Measurements from ENCODE around the gene MIEF2.

The MIEF2 gene

DNA sequence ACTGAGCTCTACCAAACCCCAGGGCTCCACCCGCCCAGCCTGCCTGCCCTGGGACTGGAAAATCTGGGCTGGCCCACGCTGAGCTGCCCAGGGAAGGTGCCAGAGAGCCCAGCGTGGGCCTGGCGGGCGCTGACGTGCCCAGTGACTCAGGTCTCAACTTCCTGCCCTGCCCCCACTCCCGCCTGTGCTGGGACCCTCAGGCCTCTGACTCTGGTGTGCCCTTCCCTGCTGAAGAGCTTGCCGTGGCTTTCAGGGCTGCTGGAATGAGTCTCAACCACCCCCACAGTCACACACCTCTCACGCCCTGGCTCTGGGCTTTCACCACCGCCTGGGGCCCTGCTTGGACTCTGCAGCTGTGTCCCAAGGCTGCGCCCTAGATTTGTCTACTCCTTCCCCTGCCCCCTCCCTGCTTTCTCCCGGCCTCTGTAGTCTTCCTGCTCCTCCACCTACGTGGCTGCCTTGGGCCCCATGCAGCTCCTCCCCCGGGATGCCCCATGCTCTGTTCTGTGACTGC lies 24.7 kb upstream of the MIEF2 start:
- DNase-seq (ENCODE audit: low read depth): no peak

DNA sequence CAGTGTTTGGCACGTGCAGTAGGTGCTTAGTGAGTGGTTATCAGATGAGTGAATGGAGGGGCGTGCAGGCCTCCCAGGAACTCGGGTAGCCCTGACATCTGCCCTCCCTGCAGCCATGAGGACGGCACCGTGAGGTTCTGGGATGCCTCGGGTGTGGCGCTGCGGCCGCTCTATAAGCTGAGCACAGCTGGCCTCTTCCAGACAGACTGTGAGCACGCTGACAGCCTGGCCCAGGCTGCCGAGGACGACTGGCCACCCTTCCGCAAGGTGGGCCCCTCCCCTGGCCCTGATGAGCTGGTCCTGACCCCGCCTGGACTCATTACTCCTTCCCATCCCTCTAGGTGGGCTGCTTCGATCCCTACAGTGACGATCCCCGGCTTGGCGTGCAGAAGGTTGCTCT lies 24.0 kb upstream of the MIEF2 start:
- no peak for DNase-seq (ENCODE audit: low read depth)

DNA sequence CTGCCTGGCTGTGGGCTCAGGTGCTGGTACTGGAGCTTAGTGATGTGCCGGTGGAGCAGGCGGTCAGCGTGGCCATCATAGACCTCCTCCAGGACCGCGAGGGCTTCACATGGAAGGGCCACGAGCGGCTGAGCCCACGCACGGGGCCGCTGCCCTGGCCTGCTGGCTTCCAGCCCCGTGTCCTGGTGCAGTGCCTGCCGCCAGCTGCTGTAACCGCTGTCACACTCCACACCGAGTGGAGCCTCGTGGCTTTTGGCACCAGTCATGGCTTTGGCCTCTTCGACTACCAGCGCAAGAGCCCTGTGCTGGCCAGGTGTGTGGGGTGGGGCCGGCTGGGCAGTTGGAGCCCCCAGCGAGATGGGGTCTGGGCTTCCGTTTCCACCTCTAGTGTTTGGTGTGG lies 23.0 kb upstream of the MIEF2 start:
- no peak for DNase-seq (ENCODE audit: low read depth)

DNA sequence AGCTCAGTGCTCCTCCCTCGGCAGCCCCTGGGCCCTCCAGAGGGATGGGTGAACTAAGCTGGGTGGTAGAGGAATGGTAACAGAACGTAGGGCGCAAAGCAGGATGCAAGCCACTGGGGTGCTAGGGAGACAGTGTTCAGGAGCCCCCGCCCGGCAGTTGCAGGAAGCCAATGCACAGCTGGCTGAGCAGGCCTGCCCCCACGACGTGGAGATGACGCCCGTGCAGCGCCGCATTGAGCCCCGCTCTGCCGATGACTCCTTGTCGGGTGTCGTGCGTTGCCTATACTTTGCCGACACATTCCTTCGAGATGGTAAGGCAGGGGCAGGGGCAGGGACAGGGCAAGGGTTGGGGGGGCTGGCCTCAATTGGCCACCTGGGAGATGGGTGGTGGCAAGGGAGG lies 22.2 kb upstream of the MIEF2 start:
- no peak for DNase-seq (ENCODE audit: low read depth)

DNA sequence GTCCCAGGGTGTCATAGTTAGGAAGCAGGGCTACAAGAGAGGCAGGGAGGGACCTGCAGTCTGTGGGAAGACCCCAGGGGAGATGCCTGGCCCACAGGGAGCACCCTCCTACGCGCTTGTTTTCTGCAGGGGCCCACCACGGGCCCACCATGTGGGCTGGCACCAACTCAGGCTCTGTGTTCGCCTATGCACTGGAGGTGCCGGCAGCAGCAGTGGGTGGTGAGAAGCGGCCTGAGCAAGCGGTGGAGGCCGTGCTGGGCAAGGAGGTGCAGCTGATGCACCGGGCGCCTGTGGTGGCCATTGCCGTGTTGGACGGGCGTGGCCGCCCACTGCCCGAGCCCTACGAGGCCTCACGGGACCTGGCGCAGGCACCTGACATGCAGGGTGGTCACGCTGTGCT lies 20.0 kb upstream of the MIEF2 start:
- DNase-seq (ENCODE audit: low read depth): no peak

DNA sequence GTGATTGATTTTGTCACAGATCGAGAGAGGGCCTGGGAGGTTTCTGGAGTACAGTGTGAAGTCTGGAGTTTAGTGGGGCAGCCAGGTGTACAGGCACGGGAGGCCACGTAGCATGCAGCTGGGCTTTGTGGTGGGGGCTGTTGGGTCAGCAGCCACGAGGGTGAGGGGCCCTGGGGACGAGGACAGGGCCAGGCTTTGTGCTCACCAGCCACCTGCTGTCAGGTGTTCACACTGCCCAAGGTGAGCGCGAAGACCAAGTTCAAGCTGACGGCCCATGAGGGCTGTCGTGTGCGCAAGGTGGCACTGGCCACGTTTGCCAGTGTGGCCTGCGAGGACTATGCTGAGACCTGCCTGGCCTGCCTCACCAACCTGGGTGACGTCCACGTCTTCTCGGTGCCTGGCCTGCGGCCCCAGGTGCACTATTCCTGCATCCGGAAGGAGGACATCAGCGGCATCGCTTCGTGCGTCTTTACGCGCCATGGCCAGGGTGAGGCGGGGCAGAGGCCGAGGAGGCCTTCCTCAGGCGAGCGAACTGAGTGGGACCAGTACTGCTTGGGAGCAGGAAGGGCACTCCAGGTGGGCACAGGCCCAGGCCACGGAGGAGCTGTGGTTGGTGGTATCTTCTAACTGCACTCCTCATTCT lies 19.1 kb upstream of the MIEF2 start:
- DNase-seq (ENCODE audit: low read depth): no peak

DNA sequence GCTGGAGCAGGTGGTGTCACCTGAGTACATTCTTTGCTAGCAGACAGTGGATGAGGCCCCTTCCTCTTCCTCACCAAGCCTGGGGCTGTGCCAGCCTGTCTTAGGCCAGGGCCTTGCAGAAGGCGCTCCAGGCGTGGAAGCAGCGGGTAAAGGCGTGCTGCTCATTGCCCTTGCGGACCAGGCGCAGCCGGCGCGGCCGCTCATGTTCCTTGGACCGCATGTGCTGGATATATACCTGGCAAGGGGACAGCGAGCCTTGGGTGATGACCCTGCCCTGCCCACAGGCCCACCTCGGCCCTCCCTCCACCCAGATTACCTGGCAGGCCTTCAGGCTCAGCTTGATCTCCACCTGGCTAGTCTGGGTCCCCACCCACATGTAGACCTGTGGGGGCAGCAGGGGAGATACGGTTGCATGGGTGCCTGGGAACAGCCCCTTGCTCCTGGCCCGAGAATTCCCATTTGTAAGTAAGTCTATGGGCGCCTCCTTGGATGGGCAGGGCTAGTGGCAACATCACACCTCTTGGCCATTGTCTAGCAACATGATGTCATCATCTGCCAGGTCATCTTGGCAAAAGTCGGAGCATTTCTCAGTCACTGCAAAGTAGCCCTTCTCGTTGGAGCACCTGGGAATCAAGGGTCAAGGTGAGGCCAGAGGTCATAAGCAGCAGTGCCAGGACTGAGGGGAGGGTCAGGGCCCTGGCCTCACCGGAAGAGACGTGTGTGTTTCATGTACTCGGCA lies 15.3 kb upstream of the MIEF2 start:
- DNase-seq (ENCODE audit: low read depth): no peak

DNA sequence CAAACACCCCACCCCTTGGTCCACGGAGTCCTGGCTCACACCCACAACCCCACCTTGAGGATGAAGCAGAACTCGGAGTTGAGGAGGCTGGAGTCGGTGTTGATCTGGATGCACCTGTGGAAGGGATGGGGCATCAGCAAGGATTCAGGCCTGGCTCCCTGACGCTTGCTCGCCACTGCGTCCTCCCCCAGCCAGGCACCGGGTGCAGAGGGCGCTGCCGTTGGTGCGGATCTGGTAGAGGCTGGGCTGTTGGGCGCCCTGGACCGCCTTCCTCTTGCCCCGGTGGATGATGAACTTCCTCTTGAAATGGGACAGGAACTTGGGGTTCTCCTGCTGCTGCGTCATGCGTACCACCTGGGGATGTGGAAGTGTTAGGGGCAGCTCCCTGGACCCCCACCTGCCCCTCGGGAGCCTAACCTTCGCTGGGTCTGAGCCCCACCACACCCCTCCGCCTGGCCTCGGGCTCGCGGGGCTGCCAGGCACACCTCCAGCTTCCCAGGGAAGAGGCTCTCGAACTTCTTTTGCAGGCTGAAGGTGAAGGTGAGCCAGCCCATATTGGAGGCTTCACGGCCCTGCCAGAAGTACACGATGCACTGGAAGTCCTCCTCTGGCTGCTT lies 14.2 kb upstream of the MIEF2 start:
- no peak for DNase-seq (ENCODE audit: low read depth)

DNA sequence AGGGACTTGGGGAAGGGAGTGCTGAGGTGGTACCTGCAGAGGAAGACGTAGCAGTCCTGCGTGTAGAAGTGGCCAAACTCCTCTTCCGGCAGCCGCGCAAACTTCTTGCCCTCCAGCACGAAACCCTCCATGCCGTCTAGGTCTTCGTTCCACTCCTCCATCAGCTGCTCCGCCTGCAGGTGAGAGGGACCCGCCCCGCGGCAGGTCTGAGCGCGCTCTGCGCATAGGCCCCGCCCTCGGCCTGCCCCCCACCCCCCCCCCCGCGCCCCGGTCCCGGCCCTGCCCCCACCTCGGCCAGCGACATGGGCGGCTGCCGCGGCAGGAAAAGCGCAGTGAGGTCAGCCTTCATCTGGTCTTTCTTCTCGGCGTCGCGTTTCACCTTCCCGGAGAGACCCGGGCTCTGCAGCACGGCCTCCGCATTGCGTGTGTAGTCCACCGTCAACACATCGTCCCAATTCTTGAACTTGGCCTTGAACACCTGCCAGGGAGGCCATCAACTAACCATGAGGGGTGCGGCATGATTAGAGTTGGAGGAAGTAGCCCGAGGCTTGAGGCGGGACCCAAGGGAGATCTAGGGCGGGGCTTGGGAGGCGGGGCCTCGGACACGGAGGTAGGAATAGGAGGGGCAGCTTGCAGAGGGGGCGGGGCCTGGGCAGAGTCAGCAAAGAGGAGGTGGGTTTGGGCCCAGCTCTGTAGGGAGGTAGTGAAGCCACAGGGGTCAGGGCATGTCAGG lies 13.4 kb upstream of the MIEF2 start:
- DNase-seq (ENCODE audit: low read depth): no peak

DNA sequence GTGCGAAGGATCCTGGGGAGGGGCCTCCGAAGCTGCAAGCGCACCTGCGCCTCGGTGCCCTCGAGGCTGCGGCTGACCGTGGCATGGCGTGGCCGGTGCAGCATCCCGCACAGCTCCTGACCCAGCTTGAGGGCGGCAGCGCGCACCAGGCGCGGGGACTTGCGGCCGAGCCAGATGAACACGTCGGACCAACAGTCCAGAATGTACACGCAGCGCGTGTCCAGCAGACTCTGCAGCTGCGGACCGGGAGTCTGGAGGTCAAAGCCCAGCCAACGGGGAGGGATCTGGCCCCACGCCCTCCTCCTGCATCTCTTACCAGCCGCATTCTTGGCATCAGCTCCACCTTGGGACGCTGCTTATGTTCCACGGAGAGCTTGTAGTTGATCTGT lies 12.9 kb upstream of the MIEF2 start:
- no peak for DNase-seq (ENCODE audit: low read depth)

DNA sequence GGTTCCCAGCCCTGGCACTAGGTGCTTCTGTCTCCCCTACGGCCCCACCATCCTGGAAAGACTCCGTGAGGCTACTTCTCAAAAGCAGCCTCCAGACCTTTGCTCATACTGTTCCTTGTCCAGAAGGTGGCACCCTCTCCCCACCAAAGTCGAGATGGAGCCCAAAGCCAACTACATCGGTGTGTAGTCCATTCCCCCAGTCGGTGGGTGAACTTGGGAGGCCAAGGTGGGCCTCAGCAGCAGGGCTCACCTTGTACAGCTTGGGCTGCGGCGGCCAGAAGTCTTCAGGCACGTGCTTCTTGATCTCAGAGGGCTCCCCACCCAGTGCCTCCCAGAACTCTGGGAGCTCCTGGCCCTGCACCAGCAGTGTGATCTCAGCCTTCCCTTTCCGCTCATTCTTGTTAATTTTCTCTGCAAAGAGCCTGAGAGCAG lies 12.1 kb upstream of the MIEF2 start:
- no peak for DNase-seq (ENCODE audit: low read depth)

DNA sequence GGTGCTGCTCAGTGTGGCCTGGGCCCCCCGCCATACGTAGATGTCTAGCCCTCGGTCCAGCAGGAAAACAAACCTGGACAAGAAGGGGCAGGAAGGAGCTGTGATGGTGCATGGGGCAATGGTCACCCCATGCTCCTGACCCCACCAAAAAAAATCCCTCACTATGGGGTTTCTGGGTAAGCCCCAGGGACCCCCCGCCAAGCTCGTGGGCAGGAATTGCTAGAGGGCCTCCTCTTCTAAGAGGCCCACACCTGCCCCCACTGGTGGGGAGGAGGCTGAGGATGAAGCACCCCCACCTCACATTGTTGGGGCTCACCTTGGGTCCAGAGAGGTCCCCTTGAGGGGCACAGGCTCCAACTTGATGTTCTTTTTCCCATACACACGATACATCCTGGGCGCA lies 11.7 kb upstream of the MIEF2 start:
- no peak for DNase-seq (ENCODE audit: low read depth)

DNA sequence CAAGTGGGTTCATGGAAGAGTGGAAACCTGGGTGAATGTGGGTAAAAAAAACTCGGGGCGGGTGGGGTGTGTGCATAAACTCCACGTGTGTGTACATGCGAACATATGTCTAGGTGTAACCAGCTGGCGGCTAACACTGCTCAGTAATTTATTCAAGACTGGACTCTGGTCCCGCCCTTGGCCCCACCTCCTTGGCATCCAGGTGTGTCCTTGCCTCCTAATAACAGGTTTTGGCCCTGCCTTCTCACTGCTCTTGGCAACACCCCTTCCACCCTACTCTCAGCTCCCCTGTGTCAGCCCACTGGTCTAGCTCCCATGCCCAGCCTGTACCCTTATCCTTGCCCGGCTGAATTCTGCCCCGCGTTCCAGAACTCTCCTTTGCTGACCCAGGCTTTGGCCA lies 10.2 kb upstream of the MIEF2 start:
- DNase-seq (ENCODE audit: low read depth): no peak

DNA sequence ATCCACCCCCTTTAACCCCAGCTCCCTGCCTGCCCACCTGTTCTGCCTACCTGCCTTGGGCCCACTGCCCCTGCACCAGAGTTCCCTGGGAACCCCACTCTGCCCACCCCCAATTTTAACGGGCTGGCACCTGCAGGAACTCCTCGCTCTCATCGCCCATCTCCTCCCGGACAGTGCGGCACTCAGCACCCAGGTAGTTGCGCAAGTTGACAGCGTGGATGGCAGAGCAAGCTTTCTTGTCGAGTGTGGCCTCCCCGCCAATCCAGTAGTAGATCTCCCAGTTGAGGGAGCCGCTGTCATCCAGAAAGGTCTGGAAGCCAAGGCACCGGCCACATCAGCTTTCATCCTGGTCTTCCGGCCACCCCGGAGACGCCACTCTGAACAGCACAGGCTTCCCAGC lies 9.8 kb upstream of the MIEF2 start:
- DNase-seq (ENCODE audit: low read depth): no peak

DNA sequence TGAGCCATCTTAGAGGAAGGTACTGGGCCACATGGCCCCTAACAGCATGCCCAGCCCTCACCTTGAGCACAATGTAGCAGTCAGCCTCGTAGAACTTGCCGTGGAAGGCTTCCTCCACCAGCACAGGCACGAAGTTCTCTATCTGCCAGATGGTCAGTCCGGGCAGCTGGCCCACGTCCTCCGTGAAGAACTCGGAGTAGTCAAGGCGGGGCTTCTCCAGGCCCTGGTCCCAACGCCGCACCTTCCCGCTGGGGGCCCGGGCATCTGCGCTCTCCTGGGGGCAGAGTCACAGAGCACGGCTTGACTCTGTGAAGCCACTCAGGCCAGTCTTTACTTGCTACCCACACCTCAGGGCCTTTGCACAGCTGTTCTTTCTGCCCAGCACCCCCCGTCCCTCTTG lies 9.3 kb upstream of the MIEF2 start:
- no peak for DNase-seq (ENCODE audit: low read depth)

DNA sequence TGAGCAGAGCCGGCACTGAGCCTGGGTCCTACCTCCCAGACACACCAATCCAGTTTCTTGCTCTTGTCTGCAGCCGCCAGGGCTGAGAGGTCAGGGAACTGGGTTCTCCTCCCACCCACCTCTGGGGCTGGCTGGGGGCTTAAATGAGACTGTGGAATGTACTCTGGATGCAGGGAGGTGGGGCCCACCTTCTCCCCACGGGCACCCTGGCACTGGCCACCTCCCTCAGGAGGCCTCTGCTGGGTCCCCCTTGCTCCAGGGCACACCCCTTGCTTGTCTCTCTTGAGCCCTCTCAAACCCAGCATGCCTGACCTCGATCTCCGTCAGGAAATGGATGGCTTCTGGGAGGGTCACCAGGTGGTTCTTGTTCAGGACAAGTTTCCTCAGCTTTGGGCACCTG lies 8.3 kb upstream of the MIEF2 start:
- DNase-seq (ENCODE audit: low read depth): no peak

DNA sequence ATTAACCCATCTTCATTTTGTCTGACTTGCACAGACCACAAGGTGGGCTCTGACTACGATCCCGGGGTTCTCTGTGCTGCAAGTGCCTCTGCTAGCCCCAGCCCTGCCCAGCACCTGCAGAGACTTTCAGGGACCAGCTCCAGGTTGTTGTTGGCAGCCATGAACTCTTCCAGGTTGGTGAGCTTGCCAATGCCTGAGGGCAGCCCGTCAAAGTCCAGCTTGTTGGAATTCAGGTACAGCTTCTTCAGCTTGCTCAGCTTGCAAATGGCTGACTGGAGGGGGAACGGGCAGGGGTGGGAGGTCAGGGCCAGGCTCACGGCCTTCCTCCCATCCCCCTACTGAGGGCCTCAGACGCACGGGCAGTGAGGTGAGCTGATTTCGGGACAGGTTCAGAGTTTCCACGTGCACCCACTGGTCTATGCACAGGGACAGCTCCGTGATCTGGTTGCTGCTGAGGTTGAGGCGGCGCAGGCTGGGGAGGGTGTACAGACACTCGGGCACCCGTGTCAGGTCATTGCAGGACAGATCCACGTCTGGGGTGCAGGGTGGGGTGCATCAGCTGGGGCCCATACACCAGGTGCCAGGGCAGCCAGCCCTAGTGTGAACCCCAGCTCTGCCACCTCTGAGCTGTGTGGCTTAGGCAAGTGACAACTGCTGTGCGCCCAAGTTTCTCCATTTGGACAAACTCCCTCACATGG lies 7.1 kb upstream of the MIEF2 start:
- DNase-seq (ENCODE audit: low read depth): no peak

DNA sequence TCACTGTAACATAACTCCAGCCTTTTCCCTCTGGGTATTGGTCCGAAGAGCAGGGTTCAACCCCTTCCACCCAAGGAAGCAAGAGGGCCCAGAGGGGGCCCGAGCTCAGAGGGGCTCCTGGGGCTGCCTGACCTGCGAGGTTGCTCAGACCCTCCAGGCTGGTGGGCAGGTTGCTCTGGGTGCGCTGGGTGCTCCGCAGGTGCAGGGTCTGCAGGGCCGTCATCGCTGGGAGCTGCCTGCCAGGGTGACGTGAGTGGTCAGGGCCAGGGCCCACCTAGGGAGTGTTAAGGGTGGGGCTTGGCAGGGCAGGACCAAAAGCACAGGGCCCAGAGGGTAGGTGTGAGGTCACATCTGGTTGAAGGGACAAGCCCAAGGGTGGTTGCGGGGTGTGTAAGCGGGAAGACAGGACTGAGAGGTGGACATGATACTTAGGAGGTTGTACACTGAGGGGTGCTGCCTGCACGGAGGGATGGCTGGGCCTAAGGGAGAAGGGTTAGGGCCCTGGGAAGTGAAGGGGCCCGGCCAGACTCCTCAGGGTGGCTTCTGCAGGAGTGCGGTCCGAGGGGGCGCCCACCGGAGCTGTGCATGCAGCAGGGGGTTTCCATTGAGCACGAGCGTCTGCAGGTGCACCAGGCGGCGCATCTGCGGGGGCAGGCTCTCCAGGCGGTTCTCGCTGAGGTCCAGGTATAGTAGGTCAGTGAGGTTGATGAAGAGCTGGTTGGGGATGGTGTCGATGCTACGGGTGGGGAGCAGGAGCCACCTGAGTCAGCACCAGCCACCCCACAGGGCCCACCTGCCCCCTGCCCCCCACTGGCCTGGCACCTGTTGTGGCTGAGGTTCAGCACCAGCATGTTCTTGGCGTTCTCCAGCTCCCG lies 6.3 kb upstream of the MIEF2 start:
- DNase-seq (ENCODE audit: low read depth): no peak

DNA sequence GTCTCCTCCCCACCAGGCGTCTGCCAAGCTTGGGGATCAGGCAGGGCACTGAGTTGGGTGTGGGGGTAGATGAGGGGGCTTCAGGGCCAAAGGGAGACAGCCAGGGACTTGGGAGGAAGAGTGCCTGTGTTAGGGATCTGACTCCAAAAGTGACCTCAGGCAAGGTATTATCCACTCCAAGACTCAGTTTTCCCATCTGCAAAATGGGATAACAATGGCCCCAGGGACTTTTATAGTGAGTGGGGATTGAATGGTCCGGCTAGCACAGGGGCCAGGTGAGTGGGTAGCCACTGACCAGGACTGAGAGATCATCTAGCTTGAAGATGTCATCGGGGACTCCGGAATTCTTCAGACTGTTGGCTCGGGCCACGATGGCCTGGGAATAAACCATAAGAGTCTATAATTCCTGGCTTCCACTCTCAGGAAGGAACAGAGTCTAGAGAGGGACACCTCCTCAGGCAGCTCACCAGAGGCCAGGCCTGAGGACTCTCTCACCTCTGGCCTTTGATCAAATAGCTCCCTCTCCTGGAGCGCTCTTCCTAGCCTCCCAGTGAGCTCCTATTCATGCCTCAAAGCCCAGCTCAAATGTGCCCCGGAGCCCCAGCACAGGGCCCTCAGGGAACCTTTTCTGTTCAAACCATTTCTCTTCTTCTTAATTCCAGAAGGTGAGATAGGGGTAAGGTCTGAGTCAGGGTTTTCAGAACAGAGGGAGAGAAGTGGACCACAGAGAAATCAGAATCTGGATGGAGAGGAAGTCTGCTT lies 5.4 kb upstream of the MIEF2 start:
- DNase-seq (ENCODE audit: low read depth): no peak

DNA sequence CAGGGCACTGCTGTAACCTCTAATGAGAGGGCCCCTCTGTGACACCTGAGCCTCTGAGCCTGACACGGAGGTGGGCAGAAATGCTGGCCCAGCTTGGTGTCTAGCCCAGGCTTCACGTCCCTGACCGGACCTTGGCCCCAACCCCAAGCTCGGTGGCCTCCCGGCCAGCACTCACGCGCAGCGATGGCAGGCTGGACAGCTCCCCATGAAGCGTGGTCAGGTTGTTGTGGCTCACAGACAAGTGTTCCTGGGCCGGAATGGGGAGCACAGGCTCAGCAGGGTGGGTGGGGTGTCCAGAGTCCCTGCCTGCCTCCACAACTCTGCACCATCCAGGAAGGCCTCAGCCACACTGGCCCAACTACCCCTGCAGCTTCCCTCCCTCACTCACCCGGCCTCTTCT lies 4.1 kb upstream of the MIEF2 start:
- no peak for DNase-seq (ENCODE audit: low read depth)

All from GM04503 (cell line).